Heart left ventricle (tissue), 16 donors: ENCODE data around the gene PRMT3. TPM values are rescaled to one million over a fixed set of nuclear protein-coding genes. Genes with fewer than 3 reads are reported as not detected.

Experiments
- ATAC-seq, 4 donors: fragments of 200-7000 bp; cut with Tn5 transposase; one replicate each; pipeline ENCODE4 v1.9.1; 2020 to 2022; ENCODE audit warnings: moderate library complexity in 4 of 4, mild to moderate bottlenecking in 3 of 4, moderate number of reproducible peaks in 1 of 4
- DNase-seq, 5 donors: peaks; one replicate each; pipeline ENCODE4 v3.0.0-alpha.2; 2020
- H3K27ac ChIP-seq, 12 donors: fragments of 200-600 bp; sonication (generic) in 4 of 12; one replicate each; pipeline versions ENCODE4 v1.5.0 to v1.8.0; 2016 to 2022; ENCODE audit warnings: mild to moderate bottlenecking in 2 of 12
- H3K27me3 ChIP-seq, 9 donors: fragments of 200-600 bp; sonication (generic) in 2 of 9; one replicate each; pipeline versions ENCODE4 v1.5.1 to v1.8.0; 2016 to 2022; ENCODE audit warnings: mild to moderate bottlenecking in 3 of 9
- H3K36me3 ChIP-seq, 9 donors: fragments of 200-600 bp; sonication (generic) in 2 of 9; one replicate each; pipeline versions ENCODE4 v1.5.0 to v1.8.0; 2018 to 2022; ENCODE audit warnings: mild to moderate bottlenecking in 2 of 9
- H3K4me1 ChIP-seq, 12 donors: fragments of 200-600 bp; sonication (generic) in 4 of 12; one replicate each; pipeline versions ENCODE4 v1.5.0 to v1.8.0; 2016 to 2022; ENCODE audit warnings: mild to moderate bottlenecking in 3 of 12
- H3K4me3 ChIP-seq, 12 donors: fragments of 200-600 bp; sonication (generic) in 4 of 12; one replicate each; pipeline versions ENCODE4 v1.5.0 to v1.8.0; 2017 to 2022; ENCODE audit warnings: mild to moderate bottlenecking in 9 of 12, moderate library complexity in 4 of 12
- H3K9me3 ChIP-seq, 12 donors: fragments of 200-600 bp; sonication (generic) in 4 of 12; one replicate each; pipeline versions ENCODE4 v1.5.0 to v1.8.0; 2016 to 2022; ENCODE audit warnings: mild to moderate bottlenecking in 1 of 12
- POLR2A ChIP-seq, 2 donors: fragments of 450-650 bp; IDR thresholded peaks; one replicate each; pipeline ENCODE4 v1.6.1; 2017; ENCODE audit warnings: antibody characterized with exemption in 2 of 2, mild to moderate bottlenecking in 2 of 2, moderate library complexity in 2 of 2
- WGBS, 4 donors: extraction: QIAGEN DNeasy Blood & Tissue Kit in 2 of 4; methylation state at CpG; one replicate each; pipeline versions ENCODE4 v1.1.5 to v1.1.7; 2013 to 2018; 5-methylcytosine and 5-hydroxymethylcytosine counted together
- intact Hi-C, 10 donors: fragments of 100-400 bp; cut with DNase I; formaldehyde crosslinking; loops; one replicate each; pipeline versions ENCODE4 v1.11.1 to v1.14.2; 2022
- polyA plus RNA-seq, 2 donors: library from polyadenylated mRNA; stranded (reverse); fragments of 200-250 nt; gene quantifications; one replicate each; pipeline ENCODE4 v1.2.3, GENCODE V29; 2013
- total RNA-seq, 9 donors: library from RNA; depleted of rRNA in 2 of 9; stranded (reverse); fragments of >200 nt in 2 of 9; fragmentation: NEBNext Ultra II Directional in 3 of 9; extraction: Animal tissue kit (Norgen Biotek cat#: 25700) in 3 of 9; gene quantifications; one replicate each; pipeline versions ENCODE4 v1.1.0 to v1.2.4, GENCODE V29; 2016 to 2023
- TF ChIP-seq, protein P1 (sequence below), 12 donors: fragments of 200-600 bp; sonication (generic) in 4 of 12; IDR thresholded peaks; one replicate each; pipeline versions ENCODE4 v1.5.0 to v1.8.0; 2018 to 2022; ENCODE audit warnings: antibody characterized with exemption in 12 of 12, mild to moderate bottlenecking in 5 of 12
- donor health status: ischemic (EF 13 %, LVEDD 7.1; RV severe dilation, severe dysfunction).
- donor health status: healthy with polysubstance abuse.
- donor health status: DM: no; HTN: yes; CAD: no.
- donor health status: DM: no; HTN: no; CAD: no.
- donor health status: ischemic (EF 25% LVEDD 6.9; RV normal size, moderate dysfunction).
- donor health status: ischemic (EF 25% LVEDD 5.7; RV mildly dilated, moderate dysfunction).
- donor health status: healthy.
- donor health status: DM: yes; HTN: yes; CAD: no.
- donor health status: ischemic (EF 35%, LVEDD 5.7; RV mildly dilated, moderate dysfunction).
- donor health status: nonischemic (EF 11% LVEDD 7.7; RV severe dilation, severe dysfunction).
- donor health status: DM: yes; HTN: yes; CAD: no.
- donor health status: PGD.
- donor health status: ischemic (EF 29% LVEDD 5.4; RV normal size, mild dysfunction).
- donor health status: nonischemic (EF 23%, LVEDD 6.1; RV moderate dilation, normal function).

Gene PRMT3
- total and polyA plus RNA-seq, 11 donors: 6.6 to 15.0 (median 10.5) TPM

- Histone ChIP-seq H3K4me1 (no peaks in the 10 kb centered on the region), H3K36me3 (peaks cover 0 to 29% (median 2%) of the 10 kb centered on the region in 9 donors), H3K4me3 (no peak overlapping the region), H3K9me3 (no peaks in the 10 kb centered on the region), H3K27ac (no peak overlapping the region), H3K27me3 (no peaks in the 10 kb centered on the region)
- intact Hi-C loops: loop anchor here in 1 of 10 donors (10.0 kb wide), 1 partner anchor 166 kb away; no protein-coding TSS in a partner anchor
- TF ChIP-seq POLR2A (IDR thresholded peaks at IDR 0.05): no peak
- TF ChIP-seq, protein P1, sequence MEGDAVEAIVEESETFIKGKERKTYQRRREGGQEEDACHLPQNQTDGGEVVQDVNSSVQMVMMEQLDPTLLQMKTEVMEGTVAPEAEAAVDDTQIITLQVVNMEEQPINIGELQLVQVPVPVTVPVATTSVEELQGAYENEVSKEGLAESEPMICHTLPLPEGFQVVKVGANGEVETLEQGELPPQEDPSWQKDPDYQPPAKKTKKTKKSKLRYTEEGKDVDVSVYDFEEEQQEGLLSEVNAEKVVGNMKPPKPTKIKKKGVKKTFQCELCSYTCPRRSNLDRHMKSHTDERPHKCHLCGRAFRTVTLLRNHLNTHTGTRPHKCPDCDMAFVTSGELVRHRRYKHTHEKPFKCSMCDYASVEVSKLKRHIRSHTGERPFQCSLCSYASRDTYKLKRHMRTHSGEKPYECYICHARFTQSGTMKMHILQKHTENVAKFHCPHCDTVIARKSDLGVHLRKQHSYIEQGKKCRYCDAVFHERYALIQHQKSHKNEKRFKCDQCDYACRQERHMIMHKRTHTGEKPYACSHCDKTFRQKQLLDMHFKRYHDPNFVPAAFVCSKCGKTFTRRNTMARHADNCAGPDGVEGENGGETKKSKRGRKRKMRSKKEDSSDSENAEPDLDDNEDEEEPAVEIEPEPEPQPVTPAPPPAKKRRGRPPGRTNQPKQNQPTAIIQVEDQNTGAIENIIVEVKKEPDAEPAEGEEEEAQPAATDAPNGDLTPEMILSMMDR (IDR thresholded peaks at IDR 0.05): no peak
- 96 to 99% (median 96%) methylated on average over 4 of the region's 4 CpGs for WGBS, 4 donors
- ATAC-seq (no peak), DNase-seq (no peak)
These were observed 61.3 kb downstream of the PRMT3 start for GRCh38 chr11:20448834-20449233.

DNA sequence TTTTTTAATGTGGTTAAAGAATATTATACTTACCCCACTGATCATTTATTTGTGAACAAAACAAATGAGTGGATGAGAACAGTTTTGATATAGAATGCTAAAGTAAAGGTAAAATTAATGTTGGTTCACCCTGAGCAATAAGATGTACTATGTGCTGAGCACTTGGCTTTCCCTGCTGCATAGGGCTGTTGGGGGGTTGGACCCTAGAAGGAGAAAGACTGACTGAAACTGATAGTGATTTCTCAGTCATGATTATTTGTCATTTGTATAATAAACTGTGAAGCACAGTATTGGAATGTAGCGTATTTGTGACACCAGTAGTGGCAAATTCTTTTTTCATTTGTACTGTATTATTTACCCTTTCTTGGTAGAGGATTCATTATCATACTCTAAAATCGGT is 63.3 kb downstream of the PRMT3 start:
- Histone ChIP-seq H3K9me3 (no peaks in the 10 kb centered on the region), H3K27me3 (no peaks in the 10 kb centered on the region), H3K27ac (no peak overlapping the region), H3K36me3 (peaks cover 0 to 29% (median 6%) of the 10 kb centered on the region in 9 donors), H3K4me1 (no peaks in the 10 kb centered on the region), H3K4me3 (no peak overlapping the region)
- WGBS, 4 donors: 85 to 95% (median 94%) methylated on average over 2 of the region's 2 CpGs
- no peak for DNase-seq
- intact Hi-C loops: no loop called here
- TF ChIP-seq, protein P1 (IDR thresholded peaks at IDR 0.05): no peak
- TF ChIP-seq POLR2A (IDR thresholded peaks at IDR 0.05): no peak
- no peak for ATAC-seq

DNA sequence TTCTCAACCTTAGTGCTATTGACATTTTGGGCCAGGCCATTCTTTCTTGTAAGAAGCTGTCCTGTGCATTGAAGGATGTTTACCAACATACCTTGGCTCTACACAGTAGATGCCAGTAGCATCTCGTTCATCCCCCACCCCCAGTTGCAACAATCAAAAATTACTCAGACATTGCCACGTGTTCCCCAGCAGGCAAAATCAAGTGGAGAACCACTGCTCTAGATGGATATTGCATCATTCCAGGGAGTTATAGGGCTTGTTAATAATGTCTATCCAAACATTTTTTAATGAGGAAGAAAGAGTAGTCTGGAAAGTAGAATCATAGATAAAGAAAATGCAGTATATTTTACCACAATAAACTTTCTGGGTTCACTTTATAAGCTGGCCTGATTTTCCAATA is 64.1 kb downstream of the PRMT3 start:
- Histone ChIP-seq H3K4me1 (no peaks in the 10 kb centered on the region), H3K9me3 (no peaks in the 10 kb centered on the region), H3K4me3 (no peak overlapping the region), H3K36me3 (peaks cover 0 to 29% (median 6%) of the 10 kb centered on the region in 9 donors), H3K27ac (no peak overlapping the region), H3K27me3 (no peaks in the 10 kb centered on the region)
- ATAC-seq (no peak), DNase-seq (no peak)
- no peak for TF ChIP-seq POLR2A (IDR thresholded peaks at IDR 0.05)
- TF ChIP-seq, protein P1 (IDR thresholded peaks at IDR 0.05): no peak
- 78 to 85% (median 82%) methylated on average over 2 of the region's 2 CpGs for WGBS, 4 donors
- intact Hi-C loops: no loop called here

DNA sequence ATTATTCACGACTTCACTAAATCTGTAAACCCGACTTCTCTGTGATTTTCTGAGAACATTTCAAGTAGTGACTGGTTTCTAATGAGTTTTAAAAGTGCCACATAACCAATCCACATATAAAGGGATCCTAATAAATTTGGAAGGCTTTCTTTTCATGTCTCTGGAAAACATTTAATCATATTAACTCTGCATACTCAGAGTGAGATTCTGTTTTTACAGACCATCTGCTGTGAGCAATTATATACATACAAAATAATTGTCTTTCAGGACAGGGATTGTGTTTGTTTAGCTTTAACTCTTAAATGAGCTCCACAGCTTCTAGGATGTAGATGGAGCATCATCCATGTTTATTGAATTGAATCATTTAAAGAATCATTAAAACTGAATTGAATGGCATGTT is 65.1 kb downstream of the PRMT3 start:
- Histone ChIP-seq H3K27ac (no peak overlapping the region), H3K4me3 (no peak overlapping the region), H3K27me3 (no peaks in the 10 kb centered on the region), H3K4me1 (no peaks in the 10 kb centered on the region), H3K9me3 (no peaks in the 10 kb centered on the region), H3K36me3 (peaks cover 0 to 29% (median 6%) of the 10 kb centered on the region in 9 donors)
- DNase-seq (no peak), ATAC-seq (no peak)
- intact Hi-C loops: no loop called here
- 93 to 95% (median 94%) methylated on average over 2 of the region's 2 CpGs for WGBS, 4 donors
- no peak for TF ChIP-seq POLR2A (IDR thresholded peaks at IDR 0.05)
- TF ChIP-seq, protein P1 (IDR thresholded peaks at IDR 0.05): no peak
